PC-9 (cell line): Measurements from ENCODE around the gene LRP1-AS. TPM values are rescaled to one million over a fixed set of nuclear protein-coding genes. Genes with fewer than 3 reads are reported as not detected.

Experiments used
- BruUV-seq: library from RNA; stranded (reverse); fragments of 400-500 nt; replicated peaks from 2 replicates; lab custom pipeline; 2021; lab: Mats Ljungman, UMichigan
- CTCF ChIA-PET: fragments of 300-600 bp; sonication (Branson Sonifier 250); formaldehyde crosslinking; loops from one replicate; lab custom pipeline; 2022; ENCODE audit warnings: antibody characterized with exemption; lab: Charles Lee
- POLR2A ChIA-PET: fragments of 300-600 bp; sonication (Branson Sonifier 250); formaldehyde crosslinking; loops from one replicate; lab custom pipeline; 2022; ENCODE audit warnings: antibody characterized with exemption; ENCODE audit not compliant: unreplicated experiment; lab: Charles Lee
- DNase-seq, 2 experiments: peaks; one replicate each; pipeline versions ENCODE4 v3.0.0 to v3.0.0-alpha.2; 2015 to 2022; ENCODE audit warnings: mixed read lengths in 1 of 2
- H2AFZ ChIP-seq: fragments of 200-600 bp; sonication (generic); 2 replicates; pipeline ENCODE4 v1.8.1; 2017; ENCODE audit warnings: antibody characterized with exemption
- H3F3A ChIP-seq: fragments of 200-600 bp; sonication (generic); 2 replicates; pipeline ENCODE4 v1.8.1; 2017; ENCODE audit warnings: antibody characterized with exemption, mild to moderate bottlenecking, low read depth; ENCODE audit not compliant: insufficient read depth
- H3K27ac ChIP-seq: fragments of 200-600 bp; sonication (generic); 2 replicates; pipeline ENCODE4 v1.6.1; 2016; ENCODE audit warnings: mixed run types
- H3K27me3 ChIP-seq: fragments of 200-600 bp; sonication (generic); 2 replicates; pipeline ENCODE4 v1.6.1; 2016; ENCODE audit warnings: low read depth, mixed run types; ENCODE audit not compliant: insufficient read depth
- H3K36me3 ChIP-seq: fragments of 200-600 bp; sonication (generic); 2 replicates; pipeline ENCODE4 v1.6.1; 2016; ENCODE audit warnings: low read depth, mixed run types
- H3K4me1 ChIP-seq: fragments of 200-600 bp; sonication (generic); replicated peaks from 2 replicates; pipeline ENCODE4 v1.6.1; 2016; ENCODE audit warnings: mixed run types; ENCODE audit not compliant: insufficient read depth
- H3K4me2 ChIP-seq: fragments of 200-600 bp; sonication (generic); 2 replicates; pipeline ENCODE4 v1.6.1; 2017; ENCODE audit warnings: mixed run types
- H3K4me3 ChIP-seq: fragments of 200-600 bp; sonication (generic); 2 replicates; pipeline ENCODE4 v1.6.1; 2016; ENCODE audit warnings: mixed run types
- H3K79me2 ChIP-seq: fragments of 200-600 bp; sonication (generic); 2 replicates; pipeline ENCODE4 v1.6.1; 2017; ENCODE audit warnings: low read depth, mixed run types
- H3K9me2 ChIP-seq: fragments of 200-600 bp; sonication (generic); 2 replicates; pipeline ENCODE4 v1.8.1; 2017; ENCODE audit warnings: mild to moderate bottlenecking; ENCODE audit not compliant: insufficient read depth
- H3K9me3 ChIP-seq: fragments of 200-600 bp; sonication (generic); 2 replicates; pipeline ENCODE4 v1.8.1; 2016; ENCODE audit warnings: low read depth; ENCODE audit not compliant: insufficient read depth
- H4K20me1 ChIP-seq: fragments of 200-600 bp; sonication (generic); 2 replicates; pipeline ENCODE4 v1.8.1; 2017; ENCODE audit not compliant: insufficient read depth
- EZH2 ChIP-seq: fragments of 200-600 bp; sonication (generic); IDR thresholded peaks from 2 replicates; pipeline ENCODE4 v1.8.0; 2017; ENCODE audit warnings: antibody characterized with exemption, low read depth
- intact Hi-C: fragments of 100-400 bp; cut with micrococcal nuclease; formaldehyde crosslinking; loops from one replicate; pipeline ENCODE4 v1.10.0; 2022; ENCODE audit not compliant: unreplicated experiment
- total RNA-seq: library from RNA; stranded (reverse); gene quantifications from 2 replicates; pipeline ENCODE4 v1.2.3, GENCODE V29; 2021
- TF ChIP-seq, protein P1 (sequence below): fragments of 200-600 bp; sonication (generic); conservative IDR thresholded peaks from 2 replicates; pipeline ENCODE4 v1.6.1; 2017; ENCODE audit warnings: mixed run types, antibody characterized with exemption, mild to moderate bottlenecking, moderate library complexity

LRP1-AS gene
- total RNA-seq, 1 experiment from 2014 or later = not detected

DNA sequence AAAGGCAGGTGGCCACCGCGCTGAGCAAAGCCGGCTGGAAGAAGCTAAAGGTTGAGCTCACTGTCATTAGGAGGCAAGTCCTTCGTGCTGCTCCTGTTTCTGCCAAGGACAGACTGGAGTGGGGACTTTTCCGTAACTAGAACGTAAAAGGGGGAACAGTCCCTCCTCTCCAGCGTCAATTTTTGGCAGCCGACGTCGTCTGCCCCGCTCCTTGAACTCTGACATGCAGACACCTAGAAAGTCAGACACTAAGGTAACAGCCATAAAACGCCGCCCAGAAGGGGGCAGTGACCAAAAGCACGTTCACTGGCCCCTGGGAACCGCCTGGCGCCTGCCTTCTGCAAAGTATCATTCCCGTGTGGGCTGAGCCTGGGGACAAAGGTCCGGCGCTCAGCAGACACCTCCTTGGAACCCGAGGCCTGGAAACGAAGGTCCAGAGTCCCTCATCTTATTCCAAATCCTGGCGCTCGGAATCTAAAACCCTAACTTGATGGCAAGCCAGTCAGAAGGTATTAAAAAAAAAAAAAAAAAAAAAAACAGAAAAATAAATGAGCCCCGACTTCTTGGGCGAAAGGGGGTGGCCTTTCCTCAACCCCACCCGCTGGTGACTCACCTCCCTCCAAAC lies 20.2 kb downstream of the LRP1-AS start:
- Histone ChIP-seq H3K27ac (peak overlapping the region; percentile 44), H3K79me2 (no peaks in the 10 kb centered on the region), H3K9me3 (no peaks in the 10 kb centered on the region), H3K4me3 (peak overlapping the region; percentile 97), H4K20me1 (no peaks in the 10 kb centered on the region), H3F3A (peaks cover 15% of the 10 kb centered on the region), H3K4me1 (peaks cover 8% of the 10 kb centered on the region), H3K27me3 (no peaks in the 10 kb centered on the region), H3K9me2 (no peaks in the 10 kb centered on the region), H2AFZ (peak overlapping the region; percentile 98), H3K4me2 (peak overlapping the region; percentile 87), H3K36me3 (no peaks in the 10 kb centered on the region)
- ChIA-PET CTCF (interaction anchor here (0.6 to 2.4 kb wide), 9 partner anchors 9 to 126 kb away, joined by 3 to 40 read pairs (median 10); partner anchors contain the start of gene STAT6), POLR2A (interaction anchor here (0.5 to 1.8 kb wide), 7 partner anchors 15 to 466 kb away, joined by 3 to 27 read pairs (median 9); partner anchors contain the start of gene NAB2)
- intact Hi-C loops = loop anchor here (1.0 kb wide), 3 partner anchors 38 to 116 kb away; partner anchors contain the start of gene NAB2
- DNase-seq = peak; percentile 71 to 77
- TSS peak; percentile 77 for BruUV-seq
- no peak for TF ChIP-seq EZH2
- TF ChIP-seq, protein P1, sequence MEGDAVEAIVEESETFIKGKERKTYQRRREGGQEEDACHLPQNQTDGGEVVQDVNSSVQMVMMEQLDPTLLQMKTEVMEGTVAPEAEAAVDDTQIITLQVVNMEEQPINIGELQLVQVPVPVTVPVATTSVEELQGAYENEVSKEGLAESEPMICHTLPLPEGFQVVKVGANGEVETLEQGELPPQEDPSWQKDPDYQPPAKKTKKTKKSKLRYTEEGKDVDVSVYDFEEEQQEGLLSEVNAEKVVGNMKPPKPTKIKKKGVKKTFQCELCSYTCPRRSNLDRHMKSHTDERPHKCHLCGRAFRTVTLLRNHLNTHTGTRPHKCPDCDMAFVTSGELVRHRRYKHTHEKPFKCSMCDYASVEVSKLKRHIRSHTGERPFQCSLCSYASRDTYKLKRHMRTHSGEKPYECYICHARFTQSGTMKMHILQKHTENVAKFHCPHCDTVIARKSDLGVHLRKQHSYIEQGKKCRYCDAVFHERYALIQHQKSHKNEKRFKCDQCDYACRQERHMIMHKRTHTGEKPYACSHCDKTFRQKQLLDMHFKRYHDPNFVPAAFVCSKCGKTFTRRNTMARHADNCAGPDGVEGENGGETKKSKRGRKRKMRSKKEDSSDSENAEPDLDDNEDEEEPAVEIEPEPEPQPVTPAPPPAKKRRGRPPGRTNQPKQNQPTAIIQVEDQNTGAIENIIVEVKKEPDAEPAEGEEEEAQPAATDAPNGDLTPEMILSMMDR = peak; percentile 60

DNA sequence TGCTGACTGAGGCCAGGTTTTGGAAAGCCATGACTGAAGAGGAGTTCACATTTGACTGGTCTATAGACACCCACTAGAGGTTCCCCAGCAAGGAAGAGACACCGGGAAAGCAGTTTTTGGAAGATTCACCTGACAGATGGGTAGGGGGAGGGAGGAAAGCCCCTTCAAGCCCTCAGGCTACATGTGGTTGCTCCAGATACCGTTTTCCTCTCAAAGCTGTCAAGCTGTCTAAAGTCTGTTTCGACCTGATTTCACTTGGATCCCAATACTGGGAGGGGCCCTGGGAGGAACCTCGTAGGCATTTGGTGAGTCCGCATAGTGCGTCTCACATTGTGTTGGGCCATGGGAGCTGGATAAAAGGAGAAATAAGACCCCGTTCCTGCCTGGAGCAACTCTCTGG lies 20.9 kb downstream of the LRP1-AS start:
- peak overlapping the region; percentile 97 for H3K4me3 ChIP-seq
- CTCF ChIA-PET = interaction anchor here (0.6 to 2.4 kb wide), 3 partner anchors 49 to 57 kb away, joined by 3 to 40 read pairs (median 13); no protein-coding TSS in a partner anchor
- H3K4me2 ChIP-seq = peak overlapping the region; percentile 87
- H3F3A ChIP-seq = peaks cover 15% of the 10 kb centered on the region
- no peaks in the 10 kb centered on the region for H3K27me3 ChIP-seq
- no peaks in the 10 kb centered on the region for H4K20me1 ChIP-seq
- H3K4me1 ChIP-seq = peaks cover 8% of the 10 kb centered on the region
- H3K79me2 ChIP-seq = no peaks in the 10 kb centered on the region
- BruUV-seq = no TSS peak
- POLR2A ChIA-PET = no interaction called here
- H3K9me3 ChIP-seq = no peaks in the 10 kb centered on the region
- intact Hi-C loops = no loop called here
- no peak for DNase-seq
- H3K9me2 ChIP-seq = no peaks in the 10 kb centered on the region
- peak overlapping the region; percentile 98; the same call in 1 of the 2 replicates for H2AFZ ChIP-seq
- TF ChIP-seq, protein P1 = no peak
- TF ChIP-seq EZH2 = no peak
- H3K27ac ChIP-seq = no peak overlapping the region
- no peaks in the 10 kb centered on the region for H3K36me3 ChIP-seq

DNA sequence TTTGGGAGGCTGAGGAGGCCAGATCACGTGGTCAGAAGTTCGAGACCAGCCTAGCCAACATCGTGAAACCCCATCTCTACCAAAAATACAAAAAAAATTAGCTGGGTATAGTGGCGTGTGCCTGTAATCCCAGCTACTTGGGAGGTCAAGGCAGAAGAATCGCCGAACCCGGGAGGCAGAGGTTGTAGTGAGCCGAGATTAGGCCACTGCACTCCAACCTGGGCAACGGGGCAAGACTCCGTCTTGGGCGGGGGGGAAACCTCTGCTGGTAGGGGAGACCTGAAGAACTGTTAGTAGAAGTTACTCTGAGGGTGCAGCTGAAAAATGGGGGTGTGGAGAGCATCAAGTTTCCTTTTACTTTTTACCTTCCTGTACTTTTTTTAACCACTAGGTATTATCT lies 21.4 kb downstream of the LRP1-AS start:
- ChIA-PET POLR2A (no interaction called here), CTCF (no interaction called here)
- intact Hi-C loops = no loop called here
- Histone ChIP-seq H3K9me2 (no peaks in the 10 kb centered on the region), H3K36me3 (no peaks in the 10 kb centered on the region), H3K9me3 (no peaks in the 10 kb centered on the region), H3K4me3 (no peak overlapping the region), H3K27me3 (no peaks in the 10 kb centered on the region), H3K4me2 (no peak overlapping the region), H3K79me2 (no peaks in the 10 kb centered on the region), H3F3A (peaks cover 15% of the 10 kb centered on the region), H2AFZ (no peak overlapping the region), H4K20me1 (no peaks in the 10 kb centered on the region), H3K27ac (no peak overlapping the region), H3K4me1 (peaks cover 8% of the 10 kb centered on the region)
- no TSS peak for BruUV-seq
- no peak for TF ChIP-seq EZH2
- no peak for DNase-seq
